HG03460 (cell line): ENCODE results near the gene HNRNPA1.
"Not testable (repeated sequence)": the region's sequence is repeated elsewhere in the genome, so short reads cannot be mapped to it uniquely, and the experiment has no call there.

Source experiments
- ATAC-seq: cut with Tn5 transposase; IDR thresholded peaks from one replicate; pipeline ENCODE4 v1.9.1; 2021; ENCODE audit not compliant: unreplicated experiment

HNRNPA1 gene

DNA sequence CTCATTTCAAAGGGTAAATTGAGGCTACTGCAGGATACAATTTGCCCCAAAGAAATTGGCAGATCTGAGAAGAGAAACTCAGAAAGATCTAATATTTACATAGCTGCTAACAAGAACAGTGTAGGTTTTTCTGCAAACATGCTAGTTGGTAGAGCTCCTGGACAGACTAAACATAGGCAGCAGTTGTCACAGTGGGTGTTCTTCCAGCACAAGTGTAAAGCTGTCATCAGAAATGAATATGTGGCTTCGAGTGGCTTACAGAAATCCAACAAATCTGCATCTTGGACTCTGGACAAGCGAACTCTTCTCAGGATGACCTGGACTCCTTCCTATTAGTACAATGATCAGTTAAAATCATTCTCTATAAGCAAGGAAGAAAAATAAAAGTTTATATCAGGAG lies 6.5 kb upstream of the HNRNPA1 start:
- no peak for ATAC-seq

GRCh38 chr12:54276368-54276767 lies 4.2 kb upstream of the HNRNPA1 start:
- ATAC-seq = no peak

DNA sequence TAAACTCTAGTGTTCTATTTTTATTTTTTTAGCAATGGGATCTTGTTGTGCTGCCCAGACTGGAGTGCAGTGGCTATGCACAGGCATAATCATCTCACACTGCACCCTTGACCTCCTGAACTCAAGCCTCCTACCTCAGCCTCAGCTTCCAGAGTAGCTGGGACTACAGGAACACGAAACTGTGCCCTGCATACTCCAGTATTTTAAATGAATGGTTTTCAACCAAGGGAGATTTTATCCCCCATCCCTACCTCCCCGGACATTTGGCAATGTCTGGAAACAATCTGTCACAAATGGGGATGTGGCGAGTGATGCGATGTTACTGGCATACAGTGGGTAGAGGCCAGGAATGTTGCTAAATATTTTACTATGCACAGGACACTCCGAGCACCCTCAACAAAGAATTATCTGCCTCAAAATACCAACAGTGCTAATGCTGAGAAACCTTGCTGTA lies 2.7 kb upstream of the HNRNPA1 start:
- no peak for ATAC-seq

DNA sequence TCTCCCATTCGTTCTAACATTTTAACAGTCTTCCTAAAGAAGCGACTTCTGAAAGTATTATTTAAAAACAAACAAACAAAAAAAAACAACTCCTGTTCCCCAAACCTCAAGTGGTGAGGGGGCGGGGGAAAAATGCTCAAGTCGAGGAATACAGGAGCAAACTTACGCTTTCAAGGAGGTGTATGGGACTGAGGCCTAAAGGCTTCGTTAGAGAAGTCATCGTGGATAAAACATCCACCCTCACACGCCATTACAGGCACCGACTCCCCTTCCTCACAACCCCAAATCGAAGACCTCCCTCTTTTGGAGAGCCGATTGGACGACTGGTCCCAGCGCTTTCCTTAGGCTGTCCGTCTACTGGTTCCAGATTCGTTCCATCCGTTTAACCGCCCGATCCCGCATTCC lies 1.3 kb upstream of the HNRNPA1 start:
- ATAC-seq = peak; percentile 0

DNA sequence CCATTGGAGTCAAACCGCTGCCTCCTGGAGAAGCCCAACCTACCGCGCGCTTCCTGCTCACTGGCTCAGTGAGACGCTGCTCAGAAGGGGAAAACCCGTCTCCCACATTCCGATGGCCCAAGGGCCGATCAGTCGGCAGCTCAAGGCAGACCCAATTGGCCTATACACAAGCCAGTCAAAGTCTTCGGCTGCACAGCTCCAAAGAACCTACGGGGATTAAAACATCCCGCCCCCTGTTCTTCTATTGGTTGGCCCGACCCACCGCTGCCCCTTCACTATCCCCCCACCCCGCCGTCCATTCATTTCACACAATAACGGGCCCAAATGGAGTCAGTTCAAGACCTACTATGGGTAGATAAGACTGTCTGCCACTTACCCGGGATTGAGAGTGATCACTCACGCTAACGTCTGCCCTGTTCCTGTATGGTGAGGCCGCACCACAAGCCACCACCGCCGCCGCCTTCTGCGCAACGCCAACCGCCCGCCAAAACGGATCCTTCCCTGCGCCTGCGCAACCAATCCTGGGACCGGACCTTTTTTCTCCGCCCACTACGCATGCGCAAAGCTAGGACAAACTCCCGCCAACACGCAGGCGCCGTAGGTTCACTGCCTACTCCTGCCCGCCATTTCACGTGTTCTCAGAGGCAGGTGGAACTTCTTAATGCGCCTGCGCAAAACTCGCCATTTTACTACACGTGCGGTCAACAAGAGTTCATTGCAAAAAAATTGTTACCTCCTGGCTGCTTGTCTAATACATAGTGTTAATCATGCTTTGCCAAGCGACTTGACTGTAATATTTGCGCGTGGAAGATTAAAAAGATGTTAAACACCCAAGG lies 676 bp upstream of the HNRNPA1 start, which contains the start of gene CBX5:
Gene CBX5 (minus strand): TSS at position 491 of the 836 bp plus-strand sequence. CDS start 22,472 bp downstream, outside the sequence.
- peak; percentile 77 for ATAC-seq

GRCh38 chr12:54281261-54281638 lies 724 bp downstream of the HNRNPA1 start:
- not testable (repeated sequence) for ATAC-seq

DNA sequence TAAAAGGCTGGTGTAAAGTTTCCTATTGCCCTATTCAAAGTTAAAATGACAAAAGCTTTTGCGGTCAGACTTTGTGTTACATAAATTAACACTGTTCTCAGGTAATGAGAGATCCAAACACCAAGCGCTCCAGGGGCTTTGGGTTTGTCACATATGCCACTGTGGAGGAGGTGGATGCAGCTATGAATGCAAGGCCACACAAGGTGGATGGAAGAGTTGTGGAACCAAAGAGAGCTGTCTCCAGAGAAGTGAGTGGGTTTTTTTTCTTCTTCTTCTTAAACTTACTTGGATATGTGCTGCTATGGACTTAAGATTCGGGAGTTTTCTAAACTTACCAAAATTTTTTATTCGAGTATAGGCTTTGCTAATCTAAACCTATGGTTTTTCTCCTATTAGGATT lies 1.2 kb downstream of the HNRNPA1 start:
- ATAC-seq = not testable (repeated sequence)

GRCh38 chr12:54282949-54283593 lies 2.5 kb downstream of the HNRNPA1 start:
- no peak for ATAC-seq

DNA sequence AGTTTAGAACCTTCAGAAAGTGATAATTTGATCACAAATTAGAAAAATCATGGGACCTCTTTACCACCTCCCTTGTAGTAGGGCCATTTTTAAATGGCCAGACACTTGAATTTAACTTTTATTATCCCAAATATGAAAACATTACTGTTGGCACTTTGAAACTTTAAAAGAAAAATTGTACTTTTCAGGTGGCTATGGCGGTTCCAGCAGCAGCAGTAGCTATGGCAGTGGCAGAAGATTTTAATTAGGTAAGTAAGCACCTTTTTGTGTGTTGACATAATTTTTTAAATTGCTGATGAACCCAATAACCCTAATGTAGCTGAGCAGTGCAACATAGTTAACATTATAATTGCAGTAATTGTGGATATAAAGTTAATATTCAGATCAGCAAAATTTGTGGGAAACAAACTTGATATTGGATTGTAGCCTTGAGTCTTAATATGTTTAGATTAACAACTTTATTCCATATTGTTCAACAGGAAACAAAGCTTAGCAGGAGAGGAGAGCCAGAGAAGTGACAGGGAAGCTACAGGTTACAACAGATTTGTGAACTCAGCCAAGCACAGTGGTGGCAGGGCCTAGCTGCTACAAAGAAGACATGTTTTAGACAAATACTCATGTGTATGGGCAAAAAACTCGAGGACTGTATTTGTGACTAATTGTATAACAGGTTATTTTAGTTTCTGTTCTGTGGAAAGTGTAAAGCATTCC lies 3.7 kb downstream of the HNRNPA1 start:
- not testable (repeated sequence) for ATAC-seq

- ATAC-seq = no peak
Observed at GRCh38 chr12:54285150-54286041, 4.9 kb downstream of the HNRNPA1 start.

DNA sequence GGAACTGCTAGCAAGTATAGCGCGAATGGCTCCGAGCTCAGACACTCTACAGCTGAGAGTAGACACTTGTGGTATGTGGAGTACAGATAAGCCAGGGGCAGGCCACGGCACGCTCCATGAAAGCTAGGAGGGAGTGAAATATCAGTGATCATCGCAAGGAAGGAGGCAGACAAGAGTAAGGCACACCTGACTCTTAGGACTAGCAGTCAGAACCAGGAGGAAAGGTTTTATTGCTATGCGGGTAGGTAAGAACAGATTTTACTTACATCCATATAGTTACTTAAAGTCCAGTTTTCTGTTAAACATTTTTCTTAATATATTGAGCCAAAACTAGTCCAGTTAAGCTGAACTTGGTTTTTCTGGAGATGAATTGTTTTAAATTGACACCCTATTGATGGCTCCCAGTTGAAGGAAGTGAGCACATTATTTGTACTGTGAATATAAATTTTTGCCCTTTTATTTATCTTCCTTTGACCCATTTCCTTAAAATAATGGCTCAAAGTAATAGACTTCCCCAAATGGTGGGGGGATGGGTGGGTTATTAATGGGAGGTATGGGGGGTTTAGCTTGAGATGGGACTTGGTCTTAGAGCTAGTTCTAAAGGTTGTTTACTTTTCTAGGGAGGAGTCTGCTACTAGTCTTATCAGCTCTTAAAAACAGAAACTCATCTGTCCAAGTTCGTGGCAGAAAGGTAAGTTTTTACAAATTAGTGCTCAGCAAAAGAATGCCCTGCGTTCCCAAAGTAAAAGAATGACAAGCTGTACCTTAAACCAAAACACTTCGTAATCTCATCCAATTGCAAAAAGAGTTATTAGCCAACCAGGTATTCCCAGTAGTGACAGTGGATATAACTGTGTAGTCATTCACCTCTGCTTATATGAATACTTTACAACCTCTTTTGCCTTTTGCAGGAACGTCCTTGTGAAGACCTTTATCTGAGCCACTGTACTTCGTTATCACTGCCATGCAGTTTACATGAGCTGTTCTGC lies 5.8 kb downstream of the HNRNPA1 start:
- no peak for ATAC-seq

DNA sequence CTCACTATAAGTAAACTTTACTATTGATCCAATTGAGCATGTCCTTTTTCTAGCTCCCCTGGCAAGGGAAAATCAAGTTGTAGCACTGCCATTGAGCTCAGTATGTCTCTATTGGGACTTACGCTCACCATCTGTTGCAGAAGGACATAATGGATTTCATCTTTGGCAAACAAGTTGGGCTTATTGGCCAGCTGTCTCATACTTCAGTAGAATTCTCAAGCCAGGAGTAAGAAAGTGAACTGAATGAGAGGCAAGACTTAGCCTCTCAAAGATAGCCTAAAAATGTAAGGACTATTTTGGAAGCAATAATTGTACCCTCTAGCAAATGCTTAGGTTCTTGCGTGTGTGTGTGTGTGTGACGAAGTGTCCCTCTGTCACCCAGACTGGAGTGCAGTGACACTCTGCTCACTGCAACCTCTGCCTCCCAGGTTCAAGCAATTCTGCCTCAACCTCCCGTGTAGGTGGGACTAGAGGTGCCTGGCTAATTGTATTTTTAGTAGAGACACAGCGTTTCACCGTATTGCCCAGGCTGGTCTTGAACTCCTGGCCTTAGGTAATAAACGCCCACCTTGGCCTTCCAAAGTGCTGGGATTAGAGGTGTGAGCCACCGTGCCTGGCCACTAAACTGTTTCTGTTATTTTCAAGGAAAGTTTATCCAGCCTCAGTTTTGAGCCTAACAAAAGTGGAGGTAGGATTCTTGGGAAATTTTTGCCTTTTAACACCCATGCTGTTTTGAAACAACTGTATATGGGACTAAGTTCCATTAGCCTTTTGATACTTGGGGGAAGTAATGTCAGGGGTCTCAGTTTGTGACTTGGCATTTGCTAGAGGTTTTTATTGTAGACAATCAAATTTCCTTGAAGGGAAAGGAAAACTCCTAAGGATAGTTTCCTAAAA lies 7.0 kb downstream of the HNRNPA1 start:
- ATAC-seq = no peak

DNA sequence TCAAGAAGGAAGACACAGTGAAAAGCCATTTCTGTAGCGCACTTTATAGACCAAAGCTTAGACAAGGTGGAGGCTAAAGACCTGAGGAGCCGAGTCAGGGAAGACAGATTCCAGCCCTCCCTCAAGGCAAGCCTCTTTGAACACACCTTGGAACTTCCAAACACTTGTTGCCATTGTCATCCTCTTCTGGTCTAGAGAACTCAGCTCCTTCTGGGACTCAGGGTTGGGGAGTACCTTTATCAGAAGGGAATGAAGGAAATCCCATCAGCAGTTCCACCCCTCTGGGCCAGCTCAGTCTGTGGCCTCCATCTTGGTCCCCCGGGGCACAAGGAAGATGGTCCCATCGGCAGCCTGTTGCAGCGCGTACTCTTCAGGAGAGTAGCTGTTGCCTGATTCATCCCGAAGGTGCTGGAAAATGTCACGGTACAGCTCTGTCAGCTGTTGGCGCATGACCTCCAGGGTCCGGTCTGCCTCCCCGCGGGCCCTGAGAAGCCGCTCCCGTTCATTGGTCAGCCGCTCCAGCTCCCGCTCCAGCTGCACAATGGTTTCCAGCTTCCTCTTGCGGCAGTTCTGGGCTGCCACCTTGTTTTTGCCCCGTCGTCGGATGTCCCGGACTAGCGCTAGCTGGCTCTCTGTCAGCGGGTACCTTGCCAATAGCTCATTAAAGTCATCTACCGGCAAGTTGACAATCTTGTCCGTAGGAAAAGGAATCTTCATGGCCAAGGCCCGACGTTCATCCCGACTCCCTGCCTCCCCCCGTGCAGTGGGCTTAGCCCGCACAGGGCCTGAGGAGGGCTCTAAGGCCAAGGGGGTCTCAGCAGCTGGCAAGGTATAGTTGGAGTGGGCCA lies 11.8 kb downstream of the HNRNPA1 start:
- ATAC-seq = no peak

- ATAC-seq = no peak
Observed at GRCh38 chr12:54292931-54293241, 12.4 kb downstream of the HNRNPA1 start.

DNA sequence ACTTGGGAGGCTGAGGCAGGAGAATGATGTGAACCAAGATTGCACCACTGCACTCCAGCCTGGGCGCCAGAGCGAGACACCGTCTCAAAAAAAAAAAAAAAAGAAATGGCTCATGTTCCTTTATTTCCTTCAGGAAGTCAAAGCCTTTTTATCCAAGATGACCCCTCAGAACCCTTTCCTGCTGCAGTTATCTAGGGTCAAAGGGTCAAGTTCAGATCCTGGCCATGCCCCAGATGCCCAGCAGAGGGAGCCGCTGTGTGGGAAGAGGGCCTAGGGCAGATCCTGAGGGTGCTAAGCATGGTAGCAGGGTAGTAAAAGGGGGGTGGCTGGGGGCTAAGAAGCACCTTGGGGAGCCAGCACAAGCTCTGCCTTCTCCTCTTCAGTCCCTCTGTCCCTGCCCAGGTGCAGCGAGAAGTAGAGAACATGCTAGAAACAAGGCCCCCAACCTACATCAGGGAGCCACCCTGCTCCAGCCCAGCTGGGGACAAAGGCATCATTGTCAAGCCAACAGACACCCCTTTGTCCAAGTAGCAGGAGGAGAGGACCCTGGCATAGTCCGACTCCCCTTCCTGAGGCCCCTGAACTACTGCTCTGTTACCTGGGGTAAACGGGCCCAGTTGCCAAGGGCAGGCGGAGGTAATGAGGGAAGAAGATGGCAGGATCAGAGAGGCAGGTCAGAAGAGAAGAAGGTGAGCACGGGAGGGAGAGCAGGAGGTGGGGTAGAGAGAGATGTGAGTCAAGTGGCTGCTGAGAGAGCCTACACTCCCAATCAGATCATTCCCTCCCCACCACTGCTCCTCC lies 13.8 kb downstream of the HNRNPA1 start:
- ATAC-seq = no peak

GRCh38 chr12:54294953-54295566 lies 14.5 kb downstream of the HNRNPA1 start:
- no peak for ATAC-seq
